RCC 7860 (cell line): Measurements from ENCODE around the gene GALNT14.

Experiments
- DNase-seq: peaks from one replicate; pipeline ENCODE4 v3.0.0-alpha.2; 2015; ENCODE audit warnings: low spot score
- FAIRE-seq: peaks from 2 replicates; lab custom pipeline; 2012; peaks lifted over from hg19 to GRCh38; lab: Jason Lieb, UNC

Gene GALNT14

DNA sequence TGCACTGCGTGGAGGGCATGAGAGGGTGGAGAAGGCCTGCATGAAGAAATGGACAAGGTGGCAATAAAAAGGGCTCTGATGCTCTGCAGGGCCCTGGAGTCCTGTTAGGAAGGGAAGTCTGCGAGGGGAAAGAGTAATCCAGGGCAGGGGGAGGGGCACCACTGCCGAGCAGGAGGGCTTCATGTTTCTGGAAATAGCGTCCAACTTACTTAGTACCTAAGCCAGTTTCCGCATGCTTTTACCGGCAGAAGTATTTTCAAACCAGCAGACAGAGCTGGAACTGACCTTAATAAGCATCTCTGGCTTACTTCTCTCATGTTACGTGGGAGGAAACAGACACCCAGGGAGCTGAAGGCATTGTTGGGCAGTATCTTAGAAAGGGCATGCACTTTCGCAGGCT is 156.7 kb downstream of the GALNT14 start:
- FAIRE-seq (no peak), DNase-seq (no peak)

DNA sequence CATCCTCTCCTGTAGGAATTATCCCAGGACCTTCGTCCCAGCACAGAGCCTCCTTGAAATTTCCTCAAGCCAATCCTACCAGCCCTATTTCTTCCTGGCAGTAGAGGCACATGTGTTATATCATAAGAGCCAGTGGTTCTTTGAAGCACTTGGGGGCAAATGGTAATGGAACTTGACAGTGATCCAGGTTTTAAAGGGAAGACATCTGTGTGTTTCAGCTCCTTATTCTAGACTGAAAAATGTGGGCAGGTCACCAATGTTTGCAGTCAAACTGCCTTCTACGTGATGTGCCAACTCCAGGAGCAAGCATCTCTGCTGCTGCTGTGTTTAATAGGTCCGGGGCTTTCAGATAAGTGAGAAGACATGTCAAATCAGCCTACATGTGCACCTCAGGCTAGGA is 157.1 kb downstream of the GALNT14 start:
- DNase-seq = no peak

DNA sequence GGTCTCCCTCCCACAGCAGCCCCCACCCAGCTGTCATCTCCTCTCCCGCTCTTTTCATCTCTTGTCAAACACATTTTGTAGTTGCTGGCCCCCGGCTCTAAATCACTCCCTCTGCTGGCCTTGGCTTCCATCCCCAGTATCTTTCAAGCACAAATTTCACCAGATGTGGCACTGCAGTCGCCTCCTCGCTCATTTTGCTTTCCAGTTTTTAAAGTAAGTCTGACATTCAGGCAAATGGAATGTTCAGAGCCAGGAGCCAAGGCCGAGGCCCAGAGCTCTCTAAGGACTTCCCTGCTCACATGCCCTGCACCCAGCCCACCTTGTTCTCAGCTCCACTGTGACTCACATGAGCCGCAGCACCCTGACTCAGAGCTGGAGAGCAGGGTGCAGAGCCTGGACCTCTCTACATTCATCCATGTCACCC is 158.4 kb downstream of the GALNT14 start:
- DNase-seq (peak; percentile 90), FAIRE-seq (peak; percentile 92)

More for the DNA sequence above, 157.1 kb downstream of the GALNT14 start:
- no peak for FAIRE-seq

DNA sequence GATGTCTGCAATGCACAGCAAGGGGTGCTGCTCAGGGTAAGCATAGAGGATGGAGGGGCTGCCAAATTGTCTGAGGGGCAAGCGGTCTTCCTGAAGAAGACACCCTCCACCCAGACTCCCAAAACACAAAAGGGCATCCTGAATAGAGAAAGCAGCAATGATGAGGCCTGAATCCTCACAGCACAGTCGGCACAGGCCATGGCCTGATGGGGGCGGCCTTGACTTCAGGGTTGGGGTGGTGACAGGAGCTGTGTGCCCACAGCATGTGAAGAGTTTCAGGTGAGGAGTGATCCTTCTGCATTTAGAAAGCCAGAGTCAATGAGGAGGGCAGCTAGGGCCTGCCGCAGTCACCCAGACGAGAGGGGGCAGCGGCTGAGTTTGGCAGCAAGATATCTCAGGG is 159.4 kb downstream of the GALNT14 start:
- no peak for FAIRE-seq
- DNase-seq = no peak

DNA sequence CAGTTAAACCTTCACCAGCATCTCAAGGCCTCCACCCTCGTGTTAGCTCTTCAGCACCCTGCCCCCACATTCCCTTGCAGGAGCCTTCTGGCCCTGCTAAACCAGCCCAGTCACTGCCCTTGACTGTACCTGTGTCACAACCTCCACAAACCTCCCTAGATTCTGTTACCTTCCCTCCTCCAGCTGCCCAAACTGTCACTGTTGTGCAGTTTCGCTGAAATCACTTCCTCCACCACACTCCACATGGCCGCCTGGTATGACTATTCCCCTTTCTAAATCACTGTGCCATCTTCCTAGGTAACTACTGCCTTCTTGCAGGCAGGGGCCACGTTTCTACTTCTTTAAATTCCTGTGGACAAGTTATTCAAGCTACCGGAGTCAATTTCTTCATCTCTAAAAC is 160.2 kb downstream of the GALNT14 start:
- DNase-seq = no peak
- no peak for FAIRE-seq

DNA sequence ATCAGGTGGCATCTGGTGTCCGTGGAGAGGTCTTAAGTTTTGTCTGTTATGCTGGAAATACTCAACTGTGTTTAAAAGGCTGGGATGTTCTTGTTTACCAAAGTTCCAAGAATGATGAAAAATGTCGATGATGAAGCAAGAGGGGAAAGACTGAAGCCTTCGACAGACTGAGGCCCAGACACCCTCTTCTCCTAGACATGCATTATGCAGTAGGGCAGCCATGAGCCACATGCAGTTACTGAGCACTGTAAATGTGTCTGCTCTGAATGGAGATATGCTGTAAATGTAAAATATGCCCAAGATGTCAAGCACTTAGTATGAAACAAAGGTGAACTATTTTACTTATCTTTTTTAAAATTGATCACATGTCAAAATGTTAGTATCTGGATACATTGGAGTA is 163.1 kb downstream of the GALNT14 start:
- DNase-seq = no peak
- no peak for FAIRE-seq

DNA sequence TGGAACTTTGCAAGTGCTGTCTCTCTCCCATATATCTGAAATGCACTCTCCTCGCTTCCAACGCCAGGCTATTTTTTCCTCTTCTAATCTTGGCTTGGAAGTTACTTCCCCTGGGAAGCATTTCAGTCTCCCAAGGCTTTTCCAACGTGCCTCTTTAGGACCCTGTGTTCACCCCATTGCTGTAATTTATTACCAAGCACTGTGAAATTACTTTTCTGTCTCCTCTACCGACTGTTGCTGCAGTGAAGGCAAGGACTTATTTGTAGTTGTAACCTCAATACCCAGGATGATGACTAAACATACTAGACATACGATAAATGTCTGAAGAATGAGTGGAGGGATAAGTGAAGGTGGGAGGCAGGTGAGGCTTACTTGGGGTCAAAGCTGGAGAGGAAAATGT is 163.7 kb downstream of the GALNT14 start:
- DNase-seq = no peak
- no peak for FAIRE-seq

DNA sequence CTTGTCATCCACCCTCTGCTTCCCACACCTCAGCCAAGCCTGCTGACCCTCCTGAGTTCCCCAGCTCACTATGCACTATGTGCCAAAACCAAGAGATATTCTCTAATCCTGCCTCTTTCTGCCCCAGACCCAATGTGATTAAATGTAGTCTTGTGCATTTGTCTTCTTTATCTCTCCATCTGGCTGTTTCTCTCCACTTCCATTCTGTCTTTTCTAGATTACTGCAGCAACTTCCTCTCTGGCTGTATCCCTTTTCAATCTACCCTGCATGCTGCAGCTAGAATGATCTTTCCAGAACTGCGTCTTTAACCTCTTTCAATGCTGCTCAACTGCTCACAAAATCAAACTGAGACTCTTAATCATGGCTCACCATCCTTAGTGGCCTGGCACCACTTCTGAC is 164.1 kb downstream of the GALNT14 start:
- FAIRE-seq (no peak), DNase-seq (no peak)

DNA sequence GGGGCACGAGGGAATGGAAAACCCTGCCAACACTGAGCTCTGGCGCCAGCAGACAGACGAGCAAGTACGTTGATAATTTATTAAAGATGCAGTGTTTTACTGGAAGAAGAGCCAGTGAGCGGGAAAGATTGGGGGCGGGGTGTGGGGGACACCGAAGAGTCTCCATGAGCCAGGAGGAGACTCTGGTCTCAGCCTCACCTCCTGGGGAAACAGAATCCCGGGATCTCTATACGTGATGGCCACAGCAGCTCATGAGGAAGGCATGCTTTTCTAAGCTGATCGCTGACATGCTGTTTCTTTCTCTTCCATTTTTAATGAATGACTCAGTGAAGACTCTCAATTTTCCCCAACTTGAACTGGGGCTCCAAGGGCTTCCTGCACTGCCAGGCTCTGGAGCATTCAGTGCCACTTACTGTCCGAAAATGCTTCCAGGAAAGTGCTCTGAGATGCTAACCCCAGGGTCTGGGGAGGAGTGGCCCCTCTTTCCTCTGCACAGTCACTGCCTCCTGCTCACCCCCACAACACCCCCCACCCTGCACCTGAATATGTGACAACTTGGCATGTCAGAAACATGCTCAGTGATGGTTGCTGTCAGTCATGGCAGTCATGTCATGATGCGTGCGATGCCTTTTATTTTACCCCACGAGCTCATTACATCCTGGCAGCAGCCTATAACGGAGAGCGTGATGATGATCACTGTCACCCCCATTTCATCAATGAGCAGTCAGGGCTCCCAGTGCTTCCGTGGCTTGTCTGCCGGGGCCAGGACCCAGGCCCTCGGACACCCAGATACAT is 166.8 kb downstream of the GALNT14 start:
- no peak for FAIRE-seq
- no peak for DNase-seq

DNA sequence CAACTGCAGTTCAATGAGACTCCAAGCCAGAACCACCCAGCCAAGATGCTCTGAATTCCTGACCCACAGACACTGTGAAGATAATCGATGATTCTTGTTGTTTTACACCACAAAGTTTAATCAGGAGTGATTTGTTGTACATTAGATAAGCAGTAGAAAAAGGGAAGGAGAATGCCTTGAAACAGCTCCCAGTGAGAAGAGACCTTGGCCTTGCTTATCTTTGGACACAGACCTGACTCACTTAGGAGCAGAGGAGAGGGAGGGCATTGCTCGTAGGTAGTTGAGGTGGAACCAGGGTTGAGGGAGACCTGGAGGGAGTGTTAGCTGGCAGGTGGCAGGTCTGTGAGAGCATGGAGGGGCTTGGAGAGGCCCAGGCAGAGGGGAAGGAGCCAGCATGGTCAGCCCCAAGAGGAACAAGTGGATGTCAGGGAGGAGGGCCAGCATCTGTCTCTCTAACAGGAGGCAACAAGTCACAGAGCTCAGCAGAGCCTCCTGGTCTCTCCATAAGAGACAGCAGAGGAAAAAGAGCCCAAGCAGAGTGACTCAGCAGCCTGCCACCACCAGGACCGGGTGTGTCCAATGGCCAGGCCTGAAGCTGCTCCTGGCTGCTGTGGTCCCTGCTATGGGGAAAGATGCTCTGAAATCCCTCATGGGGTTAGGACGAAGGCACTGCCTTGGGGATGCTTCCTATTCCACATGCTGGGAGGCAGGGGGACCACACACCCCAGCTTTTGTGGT is 169.4 kb downstream of the GALNT14 start:
- DNase-seq = peak; percentile 14
- FAIRE-seq = no peak

DNA sequence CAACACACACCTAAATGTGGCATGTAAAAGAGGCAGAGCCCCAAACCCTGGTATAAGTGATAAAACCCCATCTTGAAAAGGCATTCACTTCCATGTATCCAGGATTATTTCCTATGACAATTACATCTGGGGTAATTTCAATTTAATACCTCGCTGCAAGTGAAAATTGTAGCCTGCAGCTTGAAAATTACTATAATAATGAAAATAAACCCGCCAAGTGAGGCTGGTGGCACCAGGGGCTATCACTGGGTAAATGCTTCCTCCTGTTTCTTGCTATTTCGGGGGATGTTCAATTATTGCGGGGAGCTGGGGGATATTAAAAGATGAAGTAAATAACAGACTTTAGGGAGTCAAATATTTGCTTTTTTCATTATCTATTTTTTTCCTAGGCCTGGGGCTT is 171.5 kb downstream of the GALNT14 start:
- no peak for FAIRE-seq
- no peak for DNase-seq

DNA sequence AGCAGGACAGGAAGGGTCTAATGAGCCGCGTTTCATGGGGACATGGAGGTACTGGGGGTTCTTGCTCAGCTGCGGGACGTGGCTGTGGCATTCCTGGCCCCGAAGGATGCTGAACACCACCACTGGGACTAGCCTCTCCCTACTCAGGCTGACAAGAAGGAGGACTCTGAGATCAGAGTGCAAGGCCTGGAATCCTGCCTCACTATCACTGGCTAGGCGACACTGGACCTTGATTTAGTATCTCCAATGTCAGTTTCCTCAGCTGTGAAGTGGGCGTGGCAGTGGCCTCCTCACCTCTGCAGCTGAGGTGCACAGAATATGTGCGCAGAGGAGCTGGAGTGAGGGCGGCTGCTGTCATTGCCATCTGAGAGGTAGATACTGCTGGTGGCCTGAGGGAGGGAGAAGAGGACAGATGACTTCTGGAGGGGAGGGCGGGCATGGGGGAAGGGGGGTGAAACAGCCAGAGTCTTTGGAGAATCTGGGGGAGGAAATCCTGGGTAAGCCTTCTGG is 173.2 kb downstream of the GALNT14 start:
- FAIRE-seq = no peak
- DNase-seq = no peak

DNA sequence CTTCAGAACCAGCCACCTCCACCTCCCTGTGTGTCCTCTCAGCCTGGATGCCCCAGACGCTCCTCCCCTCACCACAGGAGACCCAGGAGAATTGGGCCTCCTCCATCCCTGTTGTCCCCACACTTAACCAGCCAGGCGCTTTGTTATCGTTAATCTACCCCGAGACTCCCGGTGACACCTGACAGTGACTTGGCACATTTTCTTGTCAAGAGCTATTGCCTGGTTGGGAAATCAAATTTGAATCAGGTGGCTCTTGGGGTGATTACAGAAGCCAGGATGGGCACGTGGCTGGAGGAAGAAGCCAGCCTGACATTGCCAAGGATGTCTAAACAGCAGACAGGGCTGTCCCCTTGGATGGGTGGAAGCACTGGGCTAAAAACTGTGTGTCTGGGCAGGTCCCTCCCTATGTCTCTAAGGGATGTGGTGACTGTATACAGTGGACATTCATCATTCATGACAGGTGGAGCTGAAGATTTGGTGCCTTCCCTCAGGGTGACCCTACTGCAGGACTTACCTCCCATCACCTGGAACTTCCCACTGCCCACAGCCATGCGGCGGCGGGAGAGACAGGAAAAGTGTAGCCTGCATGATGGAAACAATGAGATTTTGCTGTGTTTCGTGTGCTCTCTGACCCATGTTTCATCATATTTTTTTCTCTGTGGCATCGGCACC is 173.8 kb downstream of the GALNT14 start:
- FAIRE-seq (no peak), DNase-seq (no peak)

DNA sequence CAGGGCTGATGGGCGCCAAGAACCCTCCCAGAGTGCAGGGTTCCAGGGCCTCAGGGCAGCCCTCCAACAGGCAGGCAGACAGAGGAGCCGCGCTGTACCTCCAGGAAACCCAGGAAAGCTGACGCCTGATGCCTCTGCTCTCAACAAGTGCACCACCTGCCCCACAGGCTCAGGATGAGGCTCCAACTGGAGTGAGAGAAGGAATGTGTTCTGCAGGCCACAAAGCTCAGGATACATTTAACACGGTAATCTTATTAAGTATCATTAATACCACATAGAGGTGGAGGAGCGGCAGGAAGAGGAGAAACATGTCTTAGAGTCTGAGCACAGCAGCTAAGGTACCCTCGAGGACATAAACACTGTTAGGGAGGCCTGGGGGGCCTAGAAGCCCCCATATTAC is 175.1 kb downstream of the GALNT14 start:
- FAIRE-seq (no peak), DNase-seq (no peak)

DNA sequence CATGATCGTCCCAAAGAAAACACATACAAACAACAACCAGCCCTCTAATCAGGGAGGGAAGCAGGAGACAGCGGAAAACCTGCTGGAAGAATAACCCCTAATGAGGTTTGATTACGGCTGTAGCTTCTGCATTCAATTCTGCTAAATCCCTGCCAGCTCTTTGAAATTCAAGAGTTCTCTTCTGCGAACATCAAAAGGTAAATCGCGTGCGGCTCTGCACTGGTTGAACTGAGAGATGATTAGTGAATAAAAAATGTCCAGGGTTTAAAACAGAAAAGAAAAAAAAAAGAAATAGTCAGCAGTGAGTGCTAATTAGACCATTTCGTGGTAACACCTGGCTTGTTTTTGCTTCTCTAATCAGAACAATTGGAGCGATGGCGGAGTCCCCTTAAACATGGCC is 178.0 kb downstream of the GALNT14 start:
- no peak for DNase-seq
- FAIRE-seq = no peak

DNA sequence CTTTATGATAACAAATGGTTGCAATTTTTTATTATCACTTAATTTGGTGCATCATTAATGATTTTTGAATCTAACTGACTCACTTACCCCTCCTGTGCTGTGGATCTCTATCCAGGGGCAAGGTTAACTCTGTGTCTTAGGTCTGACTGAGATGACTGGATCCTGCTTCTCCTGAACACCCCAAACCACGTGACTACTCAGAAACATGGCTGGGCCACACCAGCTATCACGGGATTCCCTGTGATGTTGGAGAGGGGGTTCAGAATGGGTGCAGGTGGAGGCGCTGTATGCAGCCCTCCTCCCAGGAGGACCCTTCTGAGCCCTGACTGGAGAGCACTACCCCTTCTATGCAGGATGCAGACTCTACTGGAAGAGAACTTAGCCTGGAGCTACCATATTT is 178.6 kb downstream of the GALNT14 start:
- DNase-seq (no peak), FAIRE-seq (no peak)

DNA sequence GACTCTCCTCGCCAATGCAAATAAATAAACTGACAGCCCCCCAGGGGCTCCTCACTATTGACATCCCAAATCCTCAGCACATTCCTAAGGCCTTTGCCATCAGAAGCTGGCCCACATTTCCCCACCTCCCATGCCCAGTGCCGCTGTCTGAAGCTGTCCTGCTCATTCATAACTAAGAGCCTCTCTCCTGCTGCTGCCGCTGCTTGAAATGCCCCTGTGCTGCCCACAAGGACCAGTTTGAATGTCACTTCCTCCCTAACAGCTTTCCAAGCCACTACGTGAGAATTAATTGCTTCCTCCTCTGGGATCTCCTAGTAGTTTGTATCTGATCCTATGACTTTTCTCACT is 179.3 kb downstream of the GALNT14 start:
- no peak for FAIRE-seq

DNA sequence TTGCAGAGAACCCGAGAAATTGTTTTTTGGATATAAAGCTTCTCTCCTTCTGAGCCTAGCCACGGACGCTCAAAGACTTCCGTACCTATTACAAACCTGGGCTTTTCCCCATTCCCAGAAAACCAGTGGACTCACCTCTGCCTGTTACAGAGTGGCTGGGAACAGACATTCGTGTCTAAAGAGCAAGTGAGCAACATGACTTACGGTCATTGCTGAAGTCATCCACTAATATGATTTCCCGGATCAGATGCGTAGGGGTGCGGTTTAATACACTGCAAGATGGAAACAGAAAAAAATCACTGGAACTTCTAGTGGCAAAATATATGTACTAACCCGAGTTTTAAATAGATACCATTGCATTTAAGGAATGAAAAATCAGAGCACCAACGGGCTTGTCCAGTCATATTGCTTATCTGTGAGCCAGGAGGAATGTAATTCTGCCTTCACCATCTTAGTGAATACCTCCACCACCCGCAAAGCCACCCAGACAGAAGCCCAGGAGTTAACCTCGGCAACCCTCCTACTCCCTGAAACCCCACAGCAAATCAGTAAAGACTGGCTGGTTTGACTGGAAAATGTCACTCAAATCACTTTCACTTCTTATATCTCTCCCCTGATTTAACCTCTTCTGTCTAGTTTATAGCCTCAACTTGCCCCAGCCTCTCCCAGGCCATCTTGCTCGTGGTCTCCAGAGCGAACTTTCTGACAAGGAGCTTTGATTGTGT is 179.9 kb downstream of the GALNT14 start:
- DNase-seq = no peak
- no peak for FAIRE-seq

More for the DNA sequence above, 179.3 kb downstream of the GALNT14 start:
- no peak for DNase-seq

DNA sequence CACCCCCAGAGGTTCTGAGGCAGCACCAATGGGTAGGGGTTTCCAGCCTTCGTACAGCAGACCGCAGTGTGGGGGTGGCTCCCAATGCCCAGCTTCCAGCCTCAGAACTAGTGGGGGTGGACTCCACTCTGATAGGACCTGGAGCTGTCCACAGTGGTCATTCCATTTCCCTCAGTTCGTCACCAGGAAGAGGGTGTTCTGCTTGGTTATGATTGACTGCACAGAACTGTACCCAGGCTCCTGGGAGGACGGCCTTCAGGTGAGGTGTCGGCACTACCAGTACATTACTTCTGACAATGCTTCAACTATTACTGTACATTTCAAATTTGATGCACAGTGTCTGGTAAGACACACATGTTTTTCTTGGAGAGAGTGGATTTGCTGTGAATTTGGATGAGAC is 180.6 kb downstream of the GALNT14 start:
- DNase-seq = no peak
- no peak for FAIRE-seq

DNA sequence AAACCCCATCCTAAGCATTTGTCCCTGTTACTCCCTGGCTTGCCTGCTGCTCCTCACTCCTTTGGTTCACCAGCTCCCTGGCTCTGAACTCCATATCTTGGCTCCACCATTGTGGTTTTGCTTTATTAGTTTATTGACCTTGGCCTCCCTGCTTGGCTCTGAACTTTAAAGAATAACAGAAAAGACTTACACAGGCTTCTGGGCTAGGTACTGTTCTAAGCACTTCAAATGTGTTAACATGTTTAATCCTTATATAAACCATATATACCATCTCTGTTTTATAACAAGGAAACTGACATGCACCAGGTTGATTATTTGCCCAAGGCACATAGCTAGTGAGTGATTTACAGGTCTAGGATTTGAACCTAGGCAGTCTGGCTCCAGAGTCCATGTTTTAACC is 181.2 kb downstream of the GALNT14 start:
- FAIRE-seq = no peak
- no peak for DNase-seq

DNA sequence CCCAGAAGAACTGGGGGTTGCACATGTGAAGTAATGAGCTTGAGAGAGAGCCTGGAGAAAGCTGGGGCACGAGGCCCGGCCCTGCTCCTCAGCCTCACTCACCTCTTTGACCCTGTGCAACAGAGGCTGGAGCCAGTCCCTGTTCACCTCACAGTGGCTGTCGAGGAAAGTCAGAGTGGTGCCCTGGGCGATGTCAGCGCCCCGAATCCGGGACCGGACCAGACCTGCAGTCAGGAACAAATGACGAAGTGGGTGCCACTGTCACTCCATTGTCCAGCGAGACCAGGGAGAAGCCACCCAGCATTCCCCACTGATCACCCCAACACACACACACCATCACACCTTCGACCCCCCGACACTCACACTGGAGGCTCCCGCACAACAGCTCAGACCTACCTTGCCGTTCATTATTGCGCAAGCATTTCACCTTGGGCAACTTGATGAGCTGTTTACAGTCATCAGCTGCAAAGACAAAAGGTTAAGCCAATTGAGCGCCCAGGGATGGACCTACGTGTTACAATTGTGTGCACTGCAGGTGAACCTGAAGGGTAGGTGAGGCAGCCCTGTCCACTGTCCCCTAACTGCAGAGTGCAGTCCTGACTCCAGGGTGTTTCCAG is 182.6 kb downstream of the GALNT14 start:
- no peak for DNase-seq
- FAIRE-seq = no peak
